Measurements from ENCODE around the gene COL9A3.
A peak's percentile ranks its signal among the peaks of the same experiment; 100 is the strongest.

COL9A3 gene

GRCh38 chr20:62831361-62831788 lies 14.5 kb downstream of the COL9A3 start:
- H3K4me3 ChIP-seq (ENCODE audit: low read depth, low read length) = no peak overlapping the region
- peaks cover 6% of the 10 kb centered on the region for H3K4me1 ChIP-seq (ENCODE audit: control insufficient read depth, insufficient read depth, low read length)
- no peaks in the 10 kb centered on the region for H3K9me3 ChIP-seq (ENCODE audit: control insufficient read depth, insufficient read depth, low read length)
- H3K27me3 ChIP-seq (ENCODE audit: control insufficient read depth, insufficient read depth, low read length) = no peaks in the 10 kb centered on the region
- H3K36me3 ChIP-seq (ENCODE audit: control insufficient read depth, insufficient read depth, low read length) = peaks cover 28% of the 10 kb centered on the region
- H3K9ac ChIP-seq (ENCODE audit: low read depth, low read length) = peak overlapping the region; percentile 24

- H3K36me3 ChIP-seq (ENCODE audit: control insufficient read depth, insufficient read depth, low read length) = peaks cover 30% of the 10 kb centered on the region
- peaks cover 6% of the 10 kb centered on the region for H3K4me1 ChIP-seq (ENCODE audit: control insufficient read depth, insufficient read depth, low read length)
- H3K27me3 ChIP-seq (ENCODE audit: control insufficient read depth, insufficient read depth, low read length) = no peaks in the 10 kb centered on the region
- H3K4me3 ChIP-seq (ENCODE audit: low read depth, low read length) = no peak overlapping the region
- H3K9me3 ChIP-seq (ENCODE audit: control insufficient read depth, insufficient read depth, low read length) = no peaks in the 10 kb centered on the region
- H3K9ac ChIP-seq (ENCODE audit: low read depth, low read length) = no peak overlapping the region
Measured at GRCh38 chr20:62831854-62832211, 15.0 kb downstream of the COL9A3 start.

GRCh38 chr20:62832212-62832922 lies 15.5 kb downstream of the COL9A3 start:
- Histone ChIP-seq H3K9me3 (ENCODE audit: control insufficient read depth, insufficient read depth, low read length) (no peaks in the 10 kb centered on the region), H3K4me1 (ENCODE audit: control insufficient read depth, insufficient read depth, low read length) (peaks cover 6% of the 10 kb centered on the region), H3K36me3 (ENCODE audit: control insufficient read depth, insufficient read depth, low read length) (peaks cover 30% of the 10 kb centered on the region), H3K9ac (ENCODE audit: low read depth, low read length) (no peak overlapping the region), H3K27me3 (ENCODE audit: control insufficient read depth, insufficient read depth, low read length) (no peaks in the 10 kb centered on the region), H3K4me3 (ENCODE audit: low read depth, low read length) (no peak overlapping the region)

- peaks cover 6% of the 10 kb centered on the region for H3K4me1 ChIP-seq (ENCODE audit: control insufficient read depth, insufficient read depth, low read length)
- no peaks in the 10 kb centered on the region for H3K27me3 ChIP-seq (ENCODE audit: control insufficient read depth, insufficient read depth, low read length)
- H3K9ac ChIP-seq (ENCODE audit: low read depth, low read length) = no peak overlapping the region
- H3K4me3 ChIP-seq (ENCODE audit: low read depth, low read length) = no peak overlapping the region
- peaks cover 24% of the 10 kb centered on the region for H3K36me3 ChIP-seq (ENCODE audit: control insufficient read depth, insufficient read depth, low read length)
- no peaks in the 10 kb centered on the region for H3K9me3 ChIP-seq (ENCODE audit: control insufficient read depth, insufficient read depth, low read length)
Measured at GRCh38 chr20:62832951-62833391, 16.1 kb downstream of the COL9A3 start.

- Histone ChIP-seq H3K9me3 (ENCODE audit: control insufficient read depth, insufficient read depth, low read length) (no peaks in the 10 kb centered on the region), H3K36me3 (ENCODE audit: control insufficient read depth, insufficient read depth, low read length) (peaks cover 21% of the 10 kb centered on the region), H3K4me3 (ENCODE audit: low read depth, low read length) (no peak overlapping the region), H3K4me1 (ENCODE audit: control insufficient read depth, insufficient read depth, low read length) (peaks cover 6% of the 10 kb centered on the region), H3K9ac (ENCODE audit: low read depth, low read length) (no peak overlapping the region), H3K27me3 (ENCODE audit: control insufficient read depth, insufficient read depth, low read length) (no peaks in the 10 kb centered on the region)
Measured at GRCh38 chr20:62834967-62835730, 18.3 kb downstream of the COL9A3 start.

GRCh38 chr20:62835931-62836861 lies 19.3 kb downstream of the COL9A3 start:
- H3K4me3 ChIP-seq (ENCODE audit: low read depth, low read length) = no peak overlapping the region
- H3K4me1 ChIP-seq (ENCODE audit: control insufficient read depth, insufficient read depth, low read length) = peaks cover 6% of the 10 kb centered on the region
- no peak overlapping the region for H3K9ac ChIP-seq (ENCODE audit: low read depth, low read length)
- H3K9me3 ChIP-seq (ENCODE audit: control insufficient read depth, insufficient read depth, low read length) = no peaks in the 10 kb centered on the region
- peaks cover 16% of the 10 kb centered on the region for H3K36me3 ChIP-seq (ENCODE audit: control insufficient read depth, insufficient read depth, low read length)
- no peaks in the 10 kb centered on the region for H3K27me3 ChIP-seq (ENCODE audit: control insufficient read depth, insufficient read depth, low read length)

GRCh38 chr20:62836967-62837490 lies 20.2 kb downstream of the COL9A3 start:
- Histone ChIP-seq H3K9me3 (ENCODE audit: control insufficient read depth, insufficient read depth, low read length) (no peaks in the 10 kb centered on the region), H3K36me3 (ENCODE audit: control insufficient read depth, insufficient read depth, low read length) (peaks cover 15% of the 10 kb centered on the region), H3K4me1 (ENCODE audit: control insufficient read depth, insufficient read depth, low read length) (peaks cover 6% of the 10 kb centered on the region), H3K4me3 (ENCODE audit: low read depth, low read length) (no peak overlapping the region), H3K9ac (ENCODE audit: low read depth, low read length) (no peak overlapping the region), H3K27me3 (ENCODE audit: control insufficient read depth, insufficient read depth, low read length) (no peaks in the 10 kb centered on the region)

- Histone ChIP-seq H3K36me3 (ENCODE audit: control insufficient read depth, insufficient read depth, low read length) (peaks cover 15% of the 10 kb centered on the region), H3K27me3 (ENCODE audit: control insufficient read depth, insufficient read depth, low read length) (no peaks in the 10 kb centered on the region), H3K9me3 (ENCODE audit: control insufficient read depth, insufficient read depth, low read length) (no peaks in the 10 kb centered on the region), H3K4me1 (ENCODE audit: control insufficient read depth, insufficient read depth, low read length) (peaks cover 2% of the 10 kb centered on the region), H3K4me3 (ENCODE audit: low read depth, low read length) (no peak overlapping the region), H3K9ac (ENCODE audit: low read depth, low read length) (no peak overlapping the region)
Measured at GRCh38 chr20:62837790-62838127, 20.9 kb downstream of the COL9A3 start.

GRCh38 chr20:62838128-62838891 lies 21.5 kb downstream of the COL9A3 start:
- no peaks in the 10 kb centered on the region for H3K9me3 ChIP-seq (ENCODE audit: control insufficient read depth, insufficient read depth, low read length)
- no peaks in the 10 kb centered on the region for H3K27me3 ChIP-seq (ENCODE audit: control insufficient read depth, insufficient read depth, low read length)
- H3K36me3 ChIP-seq (ENCODE audit: control insufficient read depth, insufficient read depth, low read length) = peaks cover 15% of the 10 kb centered on the region
- H3K4me3 ChIP-seq (ENCODE audit: low read depth, low read length) = no peak overlapping the region
- H3K4me1 ChIP-seq (ENCODE audit: control insufficient read depth, insufficient read depth, low read length) = no peaks in the 10 kb centered on the region
- H3K9ac ChIP-seq (ENCODE audit: low read depth, low read length) = no peak overlapping the region

- Histone ChIP-seq H3K4me3 (ENCODE audit: low read depth, low read length) (no peak overlapping the region), H3K36me3 (ENCODE audit: control insufficient read depth, insufficient read depth, low read length) (peaks cover 15% of the 10 kb centered on the region), H3K4me1 (ENCODE audit: control insufficient read depth, insufficient read depth, low read length) (no peaks in the 10 kb centered on the region), H3K27me3 (ENCODE audit: control insufficient read depth, insufficient read depth, low read length) (no peaks in the 10 kb centered on the region), H3K9me3 (ENCODE audit: control insufficient read depth, insufficient read depth, low read length) (no peaks in the 10 kb centered on the region), H3K9ac (ENCODE audit: low read depth, low read length) (no peak overlapping the region)
Measured at GRCh38 chr20:62839261-62839660, 22.4 kb downstream of the COL9A3 start.

GRCh38 chr20:62839816-62840215 lies 23.0 kb downstream of the COL9A3 start:
- no peaks in the 10 kb centered on the region for H3K9me3 ChIP-seq (ENCODE audit: control insufficient read depth, insufficient read depth, low read length)
- peaks cover 15% of the 10 kb centered on the region for H3K36me3 ChIP-seq (ENCODE audit: control insufficient read depth, insufficient read depth, low read length)
- H3K27me3 ChIP-seq (ENCODE audit: control insufficient read depth, insufficient read depth, low read length) = no peaks in the 10 kb centered on the region
- H3K9ac ChIP-seq (ENCODE audit: low read depth, low read length) = no peak overlapping the region
- no peaks in the 10 kb centered on the region for H3K4me1 ChIP-seq (ENCODE audit: control insufficient read depth, insufficient read depth, low read length)
- no peak overlapping the region for H3K4me3 ChIP-seq (ENCODE audit: low read depth, low read length)

Measured in iPS-15b (cell line).